Fibroblast of peridontal ligament (primary cell): Measurements from ENCODE around the gene SLC24A4.
A peak's percentile ranks its signal among the peaks of the same experiment; 100 is the strongest.

Experiments
- DNase-seq: peaks from one replicate; pipeline ENCODE4 v3.0.0-alpha.2; 2010; ENCODE audit errors: extremely low read depth

The SLC24A4 gene

DNA sequence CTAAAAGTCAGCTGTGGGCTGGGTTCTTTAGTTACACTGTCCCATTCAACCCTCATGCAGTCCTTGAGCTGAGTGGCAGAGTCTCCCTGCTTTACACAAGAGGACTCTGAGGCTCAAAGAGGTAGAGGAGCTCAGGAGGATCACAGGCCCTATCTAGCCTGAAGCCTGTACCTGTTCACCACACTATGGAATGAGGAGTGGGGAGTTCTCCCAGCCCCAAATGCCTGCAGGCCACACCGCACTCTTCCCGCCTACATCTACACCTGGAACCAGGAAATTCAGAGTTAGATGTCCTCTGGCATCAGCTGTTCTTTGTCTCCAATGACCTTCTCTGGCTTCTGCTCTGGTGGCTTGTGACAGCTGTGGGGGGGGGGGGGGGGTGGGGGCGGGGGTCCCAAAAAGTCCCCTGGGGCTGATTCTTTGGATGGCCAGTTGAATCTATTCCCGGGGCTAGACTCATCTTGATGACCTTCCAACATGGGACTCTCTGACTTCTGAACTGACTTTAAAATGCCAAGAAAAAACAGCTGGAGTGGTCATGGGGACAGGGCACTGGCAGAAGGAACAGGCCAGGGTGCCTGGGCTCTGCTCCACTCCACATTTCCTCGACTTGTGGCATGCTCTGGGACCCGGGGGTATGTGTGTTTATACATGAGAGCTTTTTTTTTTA lies 221.2 kb downstream of the SLC24A4 start:
- no peak for DNase-seq

DNA sequence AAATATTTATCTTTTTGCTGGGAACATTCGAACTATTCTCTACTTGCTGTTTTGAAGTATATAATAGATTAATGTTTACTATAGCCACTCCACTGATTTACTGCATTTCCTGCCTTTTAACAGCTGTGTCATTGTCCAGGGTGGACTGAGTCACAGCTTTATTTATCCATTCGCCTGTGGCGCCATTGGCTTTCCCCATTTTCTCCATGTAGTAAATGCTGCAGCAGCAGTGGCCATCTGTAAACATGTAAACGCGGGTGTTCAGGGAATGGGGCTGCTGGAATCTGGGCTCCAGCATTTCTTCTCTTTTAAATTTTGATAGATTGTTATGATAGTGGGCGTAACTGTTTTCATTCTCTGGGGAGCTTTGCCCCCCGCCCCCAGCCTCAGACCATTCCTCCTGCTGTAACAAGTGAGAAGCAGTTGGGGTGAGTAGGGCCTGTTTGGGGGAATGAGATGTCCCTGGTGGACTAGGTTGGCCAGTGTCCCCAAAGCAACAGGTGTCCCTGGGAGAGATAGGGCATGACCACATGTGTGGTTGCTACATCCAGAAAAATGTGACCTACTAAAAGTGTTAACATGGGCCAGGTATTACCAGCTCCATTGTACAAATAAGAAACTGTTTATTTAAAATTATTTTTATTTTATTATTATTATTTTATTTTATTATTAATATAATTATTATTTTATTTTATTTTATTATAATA lies 223.5 kb downstream of the SLC24A4 start:
- DNase-seq = no peak

DNA sequence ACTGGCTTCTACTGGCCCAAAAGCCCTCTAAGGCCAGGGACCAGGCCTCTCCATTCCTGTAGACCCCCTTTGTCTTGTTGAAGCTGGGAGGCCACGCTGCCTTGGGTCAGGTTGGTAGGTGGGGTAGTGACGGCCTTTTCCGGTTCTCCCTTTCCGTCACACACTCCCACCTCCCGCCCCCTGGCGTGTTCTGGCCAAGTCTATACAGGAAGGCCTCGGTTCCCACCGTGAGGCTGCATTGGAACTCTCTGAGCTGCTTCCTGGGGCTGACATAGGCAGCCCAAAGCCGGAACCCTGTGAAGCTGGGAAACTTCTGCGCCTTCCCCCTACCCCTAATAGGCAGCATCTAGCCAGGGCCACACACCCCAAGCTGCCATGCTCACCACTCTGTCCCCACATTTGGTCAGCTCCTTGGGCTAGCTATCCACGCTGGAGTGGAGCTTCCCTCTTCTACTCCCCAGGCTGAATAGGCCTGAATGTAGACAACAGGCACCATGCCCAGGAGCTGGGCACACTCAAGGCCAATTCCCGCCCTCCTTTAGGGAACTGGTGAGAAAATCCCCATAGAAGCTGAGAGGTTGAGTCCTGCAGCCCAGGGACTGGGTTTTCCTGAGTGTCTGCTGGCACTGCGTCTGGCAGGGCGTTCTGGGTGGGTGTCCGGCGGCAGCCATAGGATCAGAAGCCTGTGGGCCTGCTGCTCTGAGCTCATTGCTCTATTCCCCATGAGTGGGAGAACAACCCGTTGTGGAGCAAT lies 226.3 kb downstream of the SLC24A4 start:
- no peak for DNase-seq

DNA sequence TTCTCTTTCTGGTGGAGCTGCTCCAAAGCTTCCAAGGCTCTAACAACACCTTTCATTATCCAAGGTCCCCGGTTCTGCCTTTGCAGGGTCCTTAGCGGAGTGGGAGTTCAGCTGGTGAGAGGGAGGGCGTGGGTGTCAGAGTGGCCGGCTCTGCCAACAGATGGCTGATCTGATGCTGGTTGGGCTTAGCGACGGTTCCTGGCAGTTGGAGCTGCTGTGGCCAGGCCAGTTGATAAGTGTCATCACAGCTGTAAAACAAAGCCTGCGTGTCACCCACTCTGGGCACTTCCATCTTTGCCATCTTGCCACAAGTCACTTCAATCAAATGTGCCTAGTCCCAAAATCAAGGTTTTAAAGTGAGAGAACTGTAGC lies 226.9 kb downstream of the SLC24A4 start:
- DNase-seq = peak; percentile 15
